SJSA1 (cell line): Measurements from ENCODE around the gene PRR12. TPM values are rescaled to one million over a fixed set of nuclear protein-coding genes. Genes with fewer than 3 reads are reported as not detected.

Experiments used
- DNase-seq, 2 experiments: peaks; one replicate each; pipeline ENCODE4 v3.0.0-alpha.2; 2015 to 2020; ENCODE audit warnings: low spot score in 2 of 2, low read depth in 1 of 2
- H3K27ac ChIP-seq: fragments of 250-450 bp; sonication (Bioruptor Pico); 2 replicates; pipeline ENCODE4 v1.5.1; 2020; ENCODE audit warnings: mild to moderate bottlenecking, moderate library complexity
- H3K27me3 ChIP-seq: fragments of 250-450 bp; sonication (Bioruptor Pico); replicated peaks from 2 replicates; pipeline ENCODE4 v1.5.1; 2020; ENCODE audit warnings: mild to moderate bottlenecking, moderate library complexity
- H3K36me3 ChIP-seq: fragments of 250-450 bp; sonication (Bioruptor Pico); 2 replicates; pipeline ENCODE4 v1.5.1; 2020; ENCODE audit warnings: mild to moderate bottlenecking
- H3K4me1 ChIP-seq: fragments of 250-450 bp; sonication (Bioruptor Pico); replicated peaks from 2 replicates; pipeline ENCODE4 v1.6.1; 2021; ENCODE audit warnings: mild to moderate bottlenecking
- H3K4me3 ChIP-seq: fragments of 250-450 bp; sonication (Bioruptor Pico); 2 replicates; pipeline ENCODE4 v1.5.1; 2020; ENCODE audit warnings: mild to moderate bottlenecking
- H3K9me3 ChIP-seq: fragments of 250-450 bp; sonication (Bioruptor Pico); replicated peaks from 2 replicates; pipeline ENCODE4 v1.5.1; 2020; ENCODE audit warnings: mild to moderate bottlenecking
- total RNA-seq: library from RNA; depleted of rRNA; stranded (reverse); fragments of >200 nt; shearing (Covaris generic); gene quantifications from 2 replicates; pipeline ENCODE4 v1.2.3, GENCODE V29; 2014

Gene PRR12
- total RNA-seq, 1 experiment from 2014 or later, result 2.6 TPM

DNA sequence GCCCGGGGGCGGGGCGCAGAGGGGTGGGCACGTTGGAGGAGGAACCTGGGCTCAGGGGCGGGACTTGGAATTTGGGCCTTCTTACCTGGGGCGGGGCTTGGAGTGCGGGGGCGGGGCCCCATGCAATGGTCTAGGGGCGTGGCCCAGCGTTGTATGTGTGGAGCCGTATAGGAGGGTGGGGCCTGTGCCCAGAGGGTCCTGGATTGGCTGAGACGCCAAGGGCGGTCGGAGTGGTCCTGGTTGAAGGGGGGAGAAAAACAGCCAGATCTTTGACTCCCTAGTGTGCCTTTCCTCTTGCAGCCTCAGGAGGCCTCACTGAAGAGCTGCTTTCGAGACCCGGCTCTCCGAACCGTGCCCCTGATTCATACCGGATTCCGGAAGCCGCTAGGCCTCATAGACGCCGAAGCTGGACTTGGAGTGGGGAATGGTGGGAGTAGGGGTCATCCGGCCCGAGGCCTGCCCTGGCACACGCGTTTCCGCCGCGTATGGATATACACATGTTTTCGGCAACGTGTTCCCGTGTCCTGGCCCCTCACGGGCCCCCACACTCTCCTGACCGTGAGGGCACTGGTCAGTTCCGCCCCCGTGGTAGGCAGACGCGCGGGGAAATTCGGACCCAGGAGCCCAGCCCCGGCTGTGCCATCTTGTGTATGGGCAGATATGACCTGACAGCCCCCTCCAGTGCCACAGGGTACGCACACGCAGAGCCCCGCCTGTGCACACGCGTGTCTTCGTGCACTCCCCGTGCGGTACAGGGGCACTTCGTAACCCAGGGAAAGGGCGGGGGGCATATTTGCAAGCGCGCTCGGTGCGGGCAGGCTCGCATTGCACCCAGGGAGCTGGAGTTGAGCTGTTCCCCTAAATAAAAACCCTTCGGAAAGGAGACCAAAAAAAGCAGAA lies 661 bp upstream of the PRR12 start:
- H3K36me3 ChIP-seq, result peaks cover 15% of the 10 kb centered on the region
- H3K27ac ChIP-seq, result peak overlapping the region; percentile 46
- DNase-seq, result peak; percentile 95 to 99
- H3K27me3 ChIP-seq, result no peaks in the 10 kb centered on the region
- H3K9me3 ChIP-seq, result no peaks in the 10 kb centered on the region; the same call in 1 of the 2 replicates
- H3K4me1 ChIP-seq, result peaks cover 22% of the 10 kb centered on the region
- H3K4me3 ChIP-seq, result peak overlapping the region; percentile 72

DNA sequence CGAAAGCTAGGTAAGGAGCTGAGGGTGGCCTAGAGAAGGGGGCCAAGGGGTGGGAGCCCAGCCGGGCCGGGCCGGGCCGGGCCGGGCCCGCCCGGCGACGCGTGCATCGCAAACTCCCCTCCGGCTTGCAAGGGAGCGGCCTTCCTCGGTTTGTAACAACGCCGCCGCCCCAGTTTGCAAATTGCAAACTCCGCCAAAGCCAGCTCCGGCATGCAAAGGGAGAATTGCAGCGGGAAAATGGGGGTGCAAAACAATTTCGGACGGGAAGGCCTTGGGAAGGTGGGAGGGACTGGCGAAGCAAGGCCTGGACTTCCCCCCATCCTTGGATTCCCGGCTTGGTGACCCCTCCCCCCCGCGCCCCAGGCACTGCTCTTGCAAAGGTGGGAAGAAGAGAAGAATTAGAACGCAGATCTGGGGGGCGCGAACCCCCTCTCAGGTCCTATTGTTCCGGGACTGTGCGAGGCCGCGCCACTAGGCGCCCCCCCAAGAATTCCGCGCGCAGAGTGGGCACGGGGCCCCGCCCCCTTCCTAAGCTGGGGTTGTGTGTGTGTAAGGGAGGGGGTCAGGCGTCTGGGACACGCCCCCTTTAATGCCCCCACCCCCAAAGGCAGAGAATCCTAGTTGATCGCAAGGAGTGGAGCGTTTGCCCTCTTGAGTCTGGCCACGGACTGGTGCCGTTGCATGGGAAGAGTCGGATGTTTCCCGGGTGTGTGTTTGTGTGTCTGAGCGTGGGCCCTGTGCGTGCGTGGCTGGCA lies 926 bp downstream of the PRR12 start:
- H3K36me3 ChIP-seq, result peaks cover 28% of the 10 kb centered on the region
- 0 out of 2 replicates have a peak overlapping the region, but pooled peaks have one; percentile 25 for H3K27ac ChIP-seq
- peak overlapping the region; percentile 72 for H3K4me3 ChIP-seq
- DNase-seq, result peak; percentile 64 to 66
- H3K9me3 ChIP-seq, result no peaks in the 10 kb centered on the region; the same call in 1 of the 2 replicates
- no peaks in the 10 kb centered on the region for H3K27me3 ChIP-seq
- peaks cover 22% of the 10 kb centered on the region for H3K4me1 ChIP-seq

DNA sequence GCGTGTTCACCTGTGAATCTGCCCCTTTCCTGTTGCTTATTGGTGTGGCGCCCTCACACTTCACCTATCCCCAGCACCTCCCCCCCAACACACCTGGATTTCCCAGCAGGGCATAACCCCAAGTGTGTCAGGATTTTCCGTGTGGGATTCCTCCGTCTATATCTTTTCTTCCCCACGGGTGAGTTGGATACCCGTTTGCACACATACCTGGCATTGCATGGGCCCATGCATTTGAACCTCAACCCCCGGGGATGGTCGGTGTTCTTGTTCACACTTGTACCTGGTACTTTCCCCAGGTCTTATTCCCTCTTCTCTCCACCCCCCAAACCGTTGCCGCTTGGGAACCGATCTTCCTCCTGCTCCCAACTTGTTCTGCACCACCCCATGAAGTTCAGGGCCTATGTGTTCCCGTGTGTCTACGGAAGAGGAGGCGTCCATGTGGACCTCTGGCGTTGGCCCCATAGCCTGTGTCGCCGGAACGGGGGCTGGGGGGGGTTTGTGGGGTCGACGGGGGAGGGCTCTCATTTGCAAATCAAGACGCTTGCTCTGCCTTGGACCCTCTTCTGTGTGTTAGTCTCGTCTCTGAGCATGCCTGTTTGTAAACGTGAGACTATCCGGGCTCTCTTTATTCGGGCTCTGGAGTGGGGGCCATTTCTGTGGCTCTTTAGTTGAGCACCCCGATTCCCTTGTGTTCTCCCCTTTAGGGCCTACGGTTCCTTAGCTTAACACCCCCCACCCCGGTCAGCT lies 1.7 kb downstream of the PRR12 start:
- DNase-seq, result peak in 1 of 2 experiments; percentile 28
- Histone ChIP-seq H3K27me3 (no peaks in the 10 kb centered on the region), H3K4me1 (peaks cover 22% of the 10 kb centered on the region), H3K4me3 (peak overlapping the region; percentile 72), H3K27ac (no peak overlapping the region), H3K9me3 (no peaks in the 10 kb centered on the region; the same call in 1 of the 2 replicates), H3K36me3 (peaks cover 36% of the 10 kb centered on the region)

DNA sequence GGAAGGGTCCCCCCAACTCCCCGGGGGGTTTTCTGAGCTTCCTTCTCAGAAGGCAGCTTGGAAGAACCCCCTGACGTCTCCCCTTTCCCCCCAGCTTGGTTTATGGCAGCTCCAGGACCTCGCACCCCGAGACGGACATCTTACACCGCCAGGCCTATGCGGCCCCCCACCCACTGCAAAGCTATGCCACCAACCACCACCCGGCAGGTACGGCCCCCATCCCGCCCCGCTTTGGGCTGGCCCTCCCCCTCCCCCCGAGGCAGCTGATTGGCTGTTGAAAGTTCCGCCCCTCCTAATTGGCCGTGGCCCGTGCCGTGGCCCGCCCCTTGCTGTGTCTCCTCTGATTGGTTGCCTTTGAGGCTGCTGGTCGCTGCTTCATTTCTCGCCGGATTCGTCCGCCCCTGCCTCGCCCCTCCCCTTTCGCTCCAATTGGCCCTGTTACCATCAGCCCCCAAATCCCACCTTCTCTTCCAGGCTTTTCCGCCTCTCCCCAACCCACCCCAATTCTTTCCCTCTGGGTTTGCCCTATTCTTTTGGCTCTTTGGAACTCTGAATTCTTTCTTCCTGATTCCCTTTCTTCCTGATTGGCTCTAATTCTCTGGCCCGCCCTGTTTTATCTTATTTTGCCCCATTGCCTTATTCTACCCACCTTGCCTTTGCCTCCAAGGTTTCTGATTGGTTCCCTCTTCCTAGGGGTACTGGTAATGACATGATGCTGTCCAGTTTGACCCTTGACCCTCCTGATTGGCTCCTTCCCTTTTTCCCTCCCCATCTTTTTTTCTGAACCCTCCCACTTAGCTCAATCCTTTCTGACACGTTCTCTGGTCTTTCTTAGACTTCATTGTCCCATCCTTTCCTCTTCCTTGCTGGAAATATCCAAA lies 2.5 kb downstream of the PRR12 start:
- Histone ChIP-seq H3K9me3 (no peaks in the 10 kb centered on the region; the same call in 1 of the 2 replicates), H3K27ac (no peak overlapping the region), H3K4me1 (peaks cover 22% of the 10 kb centered on the region), H3K4me3 (peak overlapping the region; percentile 72), H3K27me3 (no peaks in the 10 kb centered on the region), H3K36me3 (peaks cover 42% of the 10 kb centered on the region)
- DNase-seq, result peak; percentile 82 to 95

DNA sequence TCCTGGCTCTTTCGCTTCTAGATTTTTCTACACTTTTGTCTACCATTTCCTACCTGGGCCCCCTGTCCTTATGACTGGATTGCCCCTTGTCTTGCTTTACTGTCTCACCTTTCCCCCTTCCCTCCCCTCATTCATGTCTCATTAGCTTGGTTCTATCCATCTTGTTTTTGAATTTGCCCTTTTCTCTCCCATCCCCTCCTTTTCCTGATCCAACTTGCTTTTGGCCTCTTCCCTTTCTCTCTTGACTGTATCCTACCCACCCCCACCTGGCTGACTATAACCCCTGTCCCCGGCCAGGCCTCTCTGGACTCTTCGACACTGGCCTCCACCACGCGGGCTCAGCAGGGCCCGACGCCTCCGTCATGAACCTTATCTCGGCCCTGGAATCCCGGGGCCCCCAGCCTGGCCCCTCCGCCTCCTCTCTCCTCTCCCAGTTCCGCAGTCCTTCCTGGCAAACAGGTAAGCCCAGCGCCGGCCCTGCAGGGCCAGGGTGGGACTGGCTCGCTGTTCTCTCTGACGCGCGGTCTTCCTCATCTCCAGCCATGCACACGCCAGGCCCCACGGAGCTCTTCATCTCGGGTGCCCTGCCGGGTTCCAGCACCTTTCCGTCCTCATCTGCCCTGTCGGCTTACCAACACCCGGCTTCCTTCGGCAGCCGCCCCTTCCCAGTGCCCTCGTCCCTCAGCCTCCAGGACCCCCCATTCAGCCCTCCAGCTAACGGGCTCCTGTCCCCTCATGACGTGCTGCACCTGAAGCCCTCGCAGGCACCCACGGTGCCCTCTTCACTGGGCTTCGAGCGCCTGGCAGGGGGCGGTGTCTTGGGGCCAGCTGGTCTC lies 3.4 kb downstream of the PRR12 start:
- Histone ChIP-seq H3K27me3 (no peaks in the 10 kb centered on the region), H3K27ac (no peak overlapping the region), H3K4me3 (no peak overlapping the region), H3K36me3 (peaks cover 51% of the 10 kb centered on the region), H3K9me3 (no peaks in the 10 kb centered on the region; the same call in 1 of the 2 replicates), H3K4me1 (peaks cover 22% of the 10 kb centered on the region)
- DNase-seq, result no peak

DNA sequence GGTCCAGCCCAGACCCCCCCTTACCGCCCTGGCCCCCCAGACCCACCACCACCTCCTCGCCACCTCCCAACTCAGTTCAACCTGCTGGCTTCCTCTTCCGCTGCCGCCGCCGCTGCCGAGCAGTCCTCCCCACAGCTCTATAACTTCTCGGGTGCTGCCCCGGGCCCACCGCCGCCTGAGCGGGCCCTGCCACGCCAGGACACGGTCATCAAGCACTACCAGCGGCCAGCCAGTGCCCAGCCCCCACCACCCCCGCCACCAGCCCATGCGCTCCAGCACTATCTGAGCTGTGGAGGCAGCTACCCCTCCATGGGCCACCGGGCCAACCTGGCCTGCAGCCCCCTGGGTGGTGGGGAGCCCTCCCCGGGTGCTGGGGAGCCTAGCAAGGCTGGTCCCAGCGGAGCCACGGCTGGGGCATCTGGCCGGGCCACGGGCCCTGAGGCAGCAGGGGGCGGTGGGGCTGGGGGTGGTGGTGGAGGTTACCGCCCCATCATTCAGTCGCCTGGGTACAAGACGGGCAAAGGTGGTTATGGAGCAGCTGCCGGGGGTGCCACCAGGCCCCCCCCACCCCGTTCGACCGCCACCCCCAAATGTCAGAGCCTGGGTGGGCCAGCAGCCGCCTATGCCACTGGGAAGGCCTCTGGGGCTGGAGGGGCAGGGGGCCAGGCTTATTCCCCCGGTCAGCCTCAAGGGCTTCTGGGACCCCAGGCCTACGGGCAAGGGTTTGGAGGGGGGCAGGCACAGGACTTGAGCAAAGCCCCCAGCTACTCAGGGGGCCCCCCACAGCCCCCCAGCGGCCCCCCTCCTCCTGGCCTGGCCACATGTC lies 4.2 kb downstream of the PRR12 start:
- no peak for DNase-seq
- H3K4me1 ChIP-seq, result peaks cover 22% of the 10 kb centered on the region
- no peaks in the 10 kb centered on the region for H3K27me3 ChIP-seq
- H3K4me3 ChIP-seq, result no peak overlapping the region
- no peaks in the 10 kb centered on the region for H3K9me3 ChIP-seq
- peaks cover 59% of the 10 kb centered on the region for H3K36me3 ChIP-seq
- H3K27ac ChIP-seq, result no peak overlapping the region

DNA sequence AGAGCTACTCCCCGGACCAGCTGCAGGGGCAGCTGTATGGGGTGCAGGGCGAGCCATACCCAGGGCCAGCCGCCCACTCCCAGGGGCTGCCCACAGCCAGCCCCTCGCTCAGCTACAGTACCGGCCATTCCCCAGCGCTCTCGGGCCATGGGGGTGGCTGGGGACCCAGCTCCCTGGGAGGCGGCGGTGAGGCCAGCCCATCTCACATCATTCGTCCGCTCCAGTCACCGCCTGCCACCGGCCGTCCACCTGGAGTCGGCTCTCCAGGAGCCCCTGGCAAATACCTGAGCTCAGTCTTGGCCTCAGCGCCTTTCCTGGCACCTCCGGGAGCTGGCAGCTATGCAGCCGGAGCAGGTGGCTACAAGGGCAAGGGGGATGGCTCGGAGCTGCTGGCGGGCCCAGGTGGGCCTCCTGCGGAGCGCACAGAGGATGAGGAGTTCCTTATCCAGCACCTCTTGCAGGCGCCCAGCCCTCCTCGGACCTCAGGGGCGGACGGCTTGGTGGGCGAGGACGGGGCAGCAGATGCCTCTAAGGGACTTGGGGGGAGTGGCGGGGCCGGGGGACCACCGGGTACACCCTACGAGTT lies 4.9 kb downstream of the PRR12 start:
- DNase-seq, result no peak
- Histone ChIP-seq H3K27me3 (no peaks in the 10 kb centered on the region), H3K9me3 (no peaks in the 10 kb centered on the region), H3K27ac (no peak overlapping the region), H3K4me1 (peaks cover 16% of the 10 kb centered on the region), H3K36me3 (peaks cover 66% of the 10 kb centered on the region), H3K4me3 (no peak overlapping the region)

DNA sequence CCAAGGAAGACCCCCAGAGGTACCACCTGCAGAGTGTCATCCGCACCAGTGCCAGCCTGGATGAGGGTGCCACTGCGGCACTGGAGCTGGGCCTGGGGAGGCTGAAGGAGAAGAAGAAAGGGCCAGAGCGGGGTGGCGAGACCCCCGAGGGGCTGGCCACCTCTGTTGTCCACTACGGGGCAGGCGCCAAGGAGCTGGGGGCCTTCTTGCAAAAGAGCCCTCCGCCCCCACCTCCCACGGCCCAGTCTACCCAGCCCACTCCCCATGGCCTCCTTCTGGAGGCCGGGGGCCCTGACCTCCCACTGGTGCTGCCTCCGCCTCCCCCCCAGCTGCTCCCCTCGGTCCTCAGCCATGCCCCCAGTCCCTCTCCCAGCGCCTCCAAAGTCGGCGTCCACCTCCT lies 5.4 kb downstream of the PRR12 start:
- H3K27ac ChIP-seq, result no peak overlapping the region
- peaks cover 16% of the 10 kb centered on the region for H3K4me1 ChIP-seq
- H3K4me3 ChIP-seq, result no peak overlapping the region
- peaks cover 71% of the 10 kb centered on the region for H3K36me3 ChIP-seq
- H3K27me3 ChIP-seq, result no peaks in the 10 kb centered on the region
- no peaks in the 10 kb centered on the region for H3K9me3 ChIP-seq
- no peak for DNase-seq

DNA sequence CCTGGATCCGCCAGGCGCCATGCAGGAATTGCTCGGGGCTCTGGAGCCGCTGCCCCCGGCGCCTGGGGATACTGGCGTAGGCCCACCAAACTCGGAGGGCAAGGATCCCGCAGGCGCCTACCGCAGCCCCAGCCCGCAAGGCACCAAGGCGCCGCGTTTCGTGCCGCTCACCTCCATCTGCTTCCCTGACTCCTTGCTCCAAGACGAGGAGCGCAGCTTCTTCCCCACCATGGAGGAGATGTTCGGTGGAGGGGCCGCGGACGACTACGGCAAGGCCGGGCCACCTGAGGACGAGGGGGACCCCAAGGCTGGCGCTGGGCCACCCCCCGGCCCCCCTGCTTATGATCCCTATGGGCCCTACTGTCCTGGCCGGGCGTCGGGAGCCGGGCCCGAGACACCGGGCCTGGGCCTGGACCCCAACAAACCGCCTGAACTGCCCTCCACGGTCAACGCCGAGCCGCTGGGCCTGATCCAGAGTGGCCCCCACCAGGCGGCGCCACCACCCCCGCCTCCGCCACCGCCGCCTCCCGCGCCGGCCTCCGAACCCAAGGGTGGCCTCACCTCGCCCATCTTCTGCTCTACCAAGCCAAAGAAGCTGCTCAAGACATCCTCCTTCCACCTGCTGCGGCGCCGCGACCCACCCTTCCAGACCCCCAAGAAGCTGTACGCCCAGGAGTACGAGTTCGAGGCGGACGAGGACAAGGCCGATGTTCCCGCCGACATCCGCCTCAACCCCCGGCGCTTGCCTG lies 6.1 kb downstream of the PRR12 start:
- no peak overlapping the region for H3K4me3 ChIP-seq
- peaks cover 77% of the 10 kb centered on the region for H3K36me3 ChIP-seq

DNA sequence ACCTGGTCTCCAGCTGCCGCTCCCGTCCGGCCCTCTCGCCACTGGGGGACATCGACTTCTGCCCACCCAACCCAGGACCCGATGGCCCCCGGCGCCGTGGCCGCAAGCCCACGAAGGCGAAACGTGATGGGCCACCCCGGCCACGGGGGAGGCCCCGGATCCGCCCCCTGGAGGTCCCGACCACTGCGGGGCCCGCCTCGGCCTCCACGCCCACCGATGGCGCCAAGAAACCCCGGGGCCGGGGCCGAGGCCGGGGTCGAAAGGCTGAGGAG lies 6.7 kb downstream of the PRR12 start:
- Histone ChIP-seq H3K36me3 (peaks cover 82% of the 10 kb centered on the region), H3K27me3 (no peaks in the 10 kb centered on the region), H3K4me1 (peaks cover 10% of the 10 kb centered on the region), H3K27ac (no peak overlapping the region), H3K9me3 (no peaks in the 10 kb centered on the region), H3K4me3 (no peak overlapping the region)
- no peak for DNase-seq

More for the DNA sequence above, 6.1 kb downstream of the PRR12 start:
- Histone ChIP-seq H3K27ac (no peak overlapping the region), H3K27me3 (no peaks in the 10 kb centered on the region), H3K4me1 (peaks cover 15% of the 10 kb centered on the region), H3K9me3 (no peaks in the 10 kb centered on the region)
- no peak for DNase-seq
